Peyer's patch (tissue), 4 donors: ENCODE data around the gene CLEC4M. TPM values are rescaled to one million over a fixed set of nuclear protein-coding genes. Genes with fewer than 3 reads are reported as not detected.
"Not testable (repeated sequence)": the region's sequence is repeated elsewhere in the genome, so short reads cannot be mapped to it uniquely, and the experiment has no call there.

ENCODE experiments used
- DNase-seq, 3 donors: peaks; one replicate each; pipeline ENCODE4 v3.0.0-alpha.2; 2017 to 2019
- H3K27ac ChIP-seq, 4 donors: fragments of 200-600 bp; sonication (generic); one replicate each; pipeline ENCODE4 v1.5.1; 2016 to 2019
- H3K27me3 ChIP-seq, 2 donors: fragments of 200-600 bp; sonication (generic); one replicate each; pipeline ENCODE4 v1.5.1; 2019
- H3K36me3 ChIP-seq, 3 donors: fragments of 200-600 bp; sonication (generic); one replicate each; pipeline ENCODE4 v1.5.1; 2016 to 2019
- H3K4me1 ChIP-seq, 4 donors: fragments of 200-600 bp; sonication (generic); one replicate each; pipeline ENCODE4 v1.5.1; 2016 to 2019
- H3K4me3 ChIP-seq, 4 donors: fragments of 200-600 bp; sonication (generic); 1 replicate in 3 of 4; 2 replicates in 1 of 4; pipeline ENCODE4 v1.5.1; 2016 to 2019; ENCODE audit warnings: mild to moderate bottlenecking in 1 of 4
- H3K9me3 ChIP-seq, 4 donors: fragments of 200-600 bp; sonication (generic); one replicate each; pipeline ENCODE4 v1.5.1; 2016 to 2019; ENCODE audit warnings: mild to moderate bottlenecking in 1 of 4
- CTCF ChIP-seq, 6 experiments: fragments of 450-650 bp in 4 of 6; fragments of 200-600 bp in 2 of 6; sonication (generic) in 1 of 6; IDR thresholded peaks; one replicate each; pipeline ENCODE4 v1.5.1; 2017 to 2019; ENCODE audit warnings: antibody characterized with exemption in 6 of 6, mild to moderate bottlenecking in 3 of 6, moderate library complexity in 1 of 6
- POLR2A ChIP-seq, 2 donors: fragments of 450-650 bp; IDR thresholded peaks; one replicate each; pipeline ENCODE4 v1.5.1; 2017; ENCODE audit warnings: antibody characterized with exemption in 2 of 2, mild to moderate bottlenecking in 2 of 2, moderate library complexity in 2 of 2
- total RNA-seq, 4 donors: library from RNA; depleted of rRNA; stranded (reverse); fragments of >200 nt; gene quantifications; one replicate each; pipeline ENCODE4 v1.1.0, GENCODE V29; 2016

CLEC4M gene
- total RNA-seq, 4 donors from 2014 or later, result not detected

GRCh38 chr19:7757358-7757757 lies 5.7 kb upstream of the CLEC4M start:
- Histone ChIP-seq H3K4me1 (no peaks in the 10 kb centered on the region), H3K4me3 (no peak overlapping the region), H3K27ac (no peak overlapping the region), H3K9me3 (peaks cover 0 to 22% (median 6%) of the 10 kb centered on the region in 4 donors), H3K36me3 (no peaks in the 10 kb centered on the region), H3K27me3 (no peaks in the 10 kb centered on the region)
- no peak for DNase-seq
- TF ChIP-seq POLR2A (IDR thresholded peaks at IDR 0.05) (no peak), CTCF (IDR thresholded peaks at IDR 0.05) (no peak)

GRCh38 chr19:7759156-7759555 lies 3.9 kb upstream of the CLEC4M start:
- TF ChIP-seq POLR2A (IDR thresholded peaks at IDR 0.05) (no peak), CTCF (IDR thresholded peaks at IDR 0.05) (no peak)
- DNase-seq, result no peak
- Histone ChIP-seq H3K27ac (no peak overlapping the region), H3K9me3 (peaks cover 0 to 22% (median 6%) of the 10 kb centered on the region in 4 donors), H3K4me3 (no peak overlapping the region), H3K36me3 (no peaks in the 10 kb centered on the region), H3K4me1 (no peaks in the 10 kb centered on the region), H3K27me3 (no peaks in the 10 kb centered on the region)

GRCh38 chr19:7763696-7764095 lies 653 bp downstream of the CLEC4M start:
- no peak for DNase-seq
- TF ChIP-seq POLR2A (IDR thresholded peaks at IDR 0.05), result no peak
- no peak for TF ChIP-seq CTCF (IDR thresholded peaks at IDR 0.05)
- no peaks in the 10 kb centered on the region for H3K36me3 ChIP-seq
- H3K27ac ChIP-seq, result no peak overlapping the region
- no peaks in the 10 kb centered on the region for H3K27me3 ChIP-seq
- H3K4me1 ChIP-seq, result no peaks in the 10 kb centered on the region
- H3K4me3 ChIP-seq, result no peak overlapping the region
- no peaks in the 10 kb centered on the region for H3K9me3 ChIP-seq

- not testable (repeated sequence) for H3K36me3 ChIP-seq, H3K27me3 ChIP-seq, H3K4me3 ChIP-seq, H3K27ac ChIP-seq, H3K4me1 ChIP-seq, DNase-seq, H3K9me3 ChIP-seq
Observed at GRCh38 chr19:7764157-7764556, 1.1 kb downstream of the CLEC4M start.

- H3K4me1 ChIP-seq, H3K36me3 ChIP-seq, H3K4me3 ChIP-seq, H3K27me3 ChIP-seq, H3K27ac ChIP-seq, H3K9me3 ChIP-seq, DNase-seq: not testable (repeated sequence)
Observed at GRCh38 chr19:7765043-7765442, 2.0 kb downstream of the CLEC4M start.

- DNase-seq, result no peak
- no peak overlapping the region for H3K27ac ChIP-seq
- TF ChIP-seq POLR2A (IDR thresholded peaks at IDR 0.05), result no peak
- no peak for TF ChIP-seq CTCF (IDR thresholded peaks at IDR 0.05)
- H3K9me3 ChIP-seq, result no peaks in the 10 kb centered on the region
- H3K36me3 ChIP-seq, result no peaks in the 10 kb centered on the region
- no peak overlapping the region for H3K4me3 ChIP-seq
- H3K4me1 ChIP-seq, result no peaks in the 10 kb centered on the region
- H3K27me3 ChIP-seq, result no peaks in the 10 kb centered on the region
Observed at GRCh38 chr19:7766535-7766934, 3.5 kb downstream of the CLEC4M start.

GRCh38 chr19:7767487-7767886 lies 4.4 kb downstream of the CLEC4M start:
- Histone ChIP-seq H3K36me3 (no peaks in the 10 kb centered on the region), H3K4me1 (no peaks in the 10 kb centered on the region), H3K27me3 (no peaks in the 10 kb centered on the region), H3K27ac (no peak overlapping the region), H3K9me3 (no peaks in the 10 kb centered on the region), H3K4me3 (no peak overlapping the region)
- no peak for TF ChIP-seq CTCF (IDR thresholded peaks at IDR 0.05)
- TF ChIP-seq POLR2A (IDR thresholded peaks at IDR 0.05), result no peak
- no peak for DNase-seq
